Measurements from ENCODE around the gene POLR3GL.
"Not testable (repeated sequence)": the region's sequence is repeated elsewhere in the genome, so short reads cannot be mapped to it uniquely, and the experiment has no call there.

The POLR3GL gene, protein sequence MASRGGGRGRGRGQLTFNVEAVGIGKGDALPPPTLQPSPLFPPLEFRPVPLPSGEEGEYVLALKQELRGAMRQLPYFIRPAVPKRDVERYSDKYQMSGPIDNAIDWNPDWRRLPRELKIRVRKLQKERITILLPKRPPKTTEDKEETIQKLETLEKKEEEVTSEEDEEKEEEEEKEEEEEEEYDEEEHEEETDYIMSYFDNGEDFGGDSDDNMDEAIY

DNA sequence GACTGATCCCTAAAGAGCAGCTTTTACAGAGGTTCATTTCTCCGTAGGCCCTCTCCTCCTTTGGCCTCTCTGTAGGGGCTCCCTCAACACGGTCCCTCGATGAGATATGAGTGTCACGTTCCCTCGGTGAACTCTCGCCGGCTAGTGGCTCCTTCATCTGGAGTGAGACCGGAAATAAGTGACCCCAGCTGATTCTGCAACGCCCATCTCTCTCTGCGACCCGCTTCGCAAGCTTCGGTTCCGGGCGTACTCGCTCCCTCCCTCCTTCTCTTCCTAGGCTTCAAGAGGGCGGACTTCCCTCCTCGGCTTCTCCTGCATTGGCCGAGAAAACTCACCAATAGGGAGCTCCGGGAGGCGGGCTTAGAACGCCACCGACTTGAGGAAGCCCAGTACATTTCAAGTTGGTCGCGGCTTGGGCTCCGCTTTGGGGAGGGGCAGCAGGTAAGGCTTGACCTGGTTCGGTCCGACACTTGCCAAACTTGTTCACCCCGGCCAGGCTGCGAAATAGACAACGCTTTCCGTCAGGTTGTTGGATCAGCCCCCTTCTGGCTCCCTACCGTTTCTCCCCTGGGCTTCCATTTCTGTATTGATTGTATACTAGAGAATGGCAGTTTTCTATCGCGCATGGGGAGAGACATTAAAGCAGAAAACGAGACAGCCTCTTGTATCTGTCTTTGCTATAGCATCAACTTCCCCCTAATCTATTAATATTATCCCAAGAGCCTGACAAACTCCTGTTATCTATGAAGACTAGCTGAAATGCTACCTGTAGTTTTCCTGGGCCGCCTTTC is at the start of gene POLR3GL, which contains the start of gene ANKRD34A:
TSS of gene POLR3GL (plus strand) at position 363 of the 791 bp plus-strand sequence. CDS start 10,176 bp downstream, outside the sequence.
TSS of gene ANKRD34A (minus strand) at position 248 of the 791 bp plus-strand sequence. CDS start 2,816 bp downstream, outside the sequence.
- peak; percentile 94 for DNase-seq

DNA sequence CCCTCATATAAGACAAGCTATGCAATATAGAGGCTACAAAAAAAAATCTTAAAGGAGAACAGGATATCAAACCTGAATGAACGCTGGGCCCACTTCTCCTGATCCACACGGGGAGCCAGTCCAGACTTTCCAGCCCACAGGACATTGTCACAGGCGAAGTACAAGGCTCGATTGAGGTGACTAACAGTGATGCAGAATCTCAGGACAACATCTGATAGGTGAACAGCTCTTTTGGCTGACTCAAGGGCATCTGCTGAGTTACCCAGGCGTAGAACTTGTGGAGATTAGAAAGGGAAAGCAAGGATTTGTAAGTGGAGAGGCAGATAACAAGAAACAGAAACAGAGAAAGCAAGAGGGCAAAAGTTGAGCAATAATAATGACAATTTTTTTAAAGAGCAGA is 47.7 kb upstream of the POLR3GL start:
- no peak for DNase-seq

DNA sequence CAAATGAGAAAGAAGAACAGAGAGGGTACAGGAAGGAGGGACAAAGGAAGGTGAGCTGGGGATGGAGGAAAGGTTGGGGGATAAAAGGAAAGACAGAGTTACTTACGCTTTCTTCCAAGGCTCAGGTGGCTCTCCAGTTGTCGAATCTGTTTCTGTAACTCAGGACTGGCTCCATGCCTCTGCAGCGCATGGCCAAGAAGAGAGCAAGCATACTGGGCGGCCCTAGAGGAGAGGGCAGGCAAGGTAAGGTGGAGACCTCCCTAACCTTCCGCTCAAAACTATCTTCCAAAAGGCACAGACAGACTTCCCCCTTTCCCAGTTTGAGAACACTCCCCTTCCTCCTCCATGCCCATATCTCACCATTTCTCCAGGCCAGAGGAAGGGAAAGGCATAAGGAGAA is 46.9 kb upstream of the POLR3GL start:
- DNase-seq = no peak

DNA sequence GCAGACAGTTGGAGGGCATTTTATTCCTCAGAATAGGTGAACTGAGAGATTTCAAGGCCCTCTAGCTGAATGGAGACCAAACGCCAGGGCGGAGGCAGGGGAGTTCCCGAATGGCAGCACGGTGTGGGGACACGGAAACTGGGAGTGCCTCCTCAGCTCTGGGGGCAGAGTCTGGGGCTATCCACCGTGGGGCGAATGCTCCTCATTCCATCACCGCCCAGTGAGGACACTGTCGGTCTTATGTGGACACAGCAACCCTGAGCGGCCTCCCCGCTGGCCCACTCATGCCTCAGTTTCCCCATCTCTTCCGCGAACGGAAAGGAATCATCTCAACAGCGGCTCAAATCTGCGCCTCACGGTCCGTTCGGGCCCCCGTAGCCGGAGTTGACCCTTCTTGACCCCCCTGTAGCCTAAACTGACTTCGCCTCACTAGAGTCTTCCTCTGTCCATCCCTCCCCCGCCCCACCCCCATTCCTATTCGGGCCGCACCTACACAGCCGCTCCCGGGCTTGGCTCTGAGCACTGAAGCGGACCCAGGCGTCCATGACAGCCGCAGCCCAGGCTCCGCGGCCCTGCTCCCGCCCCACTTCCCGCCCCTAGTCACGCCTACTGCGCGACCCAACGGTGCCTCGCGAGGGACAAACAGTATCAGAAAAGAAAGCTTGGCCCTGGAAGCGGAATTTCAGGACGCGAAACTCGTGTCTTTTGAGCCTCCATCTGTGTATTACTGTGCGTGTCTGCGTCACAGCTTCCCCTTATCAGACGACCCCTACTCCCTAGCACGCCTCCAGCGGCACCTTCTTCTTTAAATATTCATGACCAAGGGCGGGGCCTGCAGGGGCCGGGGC is 46.1 kb upstream of the POLR3GL start, which contains the start of gene PEX11B:
TSS of gene PEX11B (minus strand) at position 574 of the 848 bp plus-strand sequence. CDS start at position 545, 29 bp downstream.
- peak; percentile 82 for DNase-seq

DNA sequence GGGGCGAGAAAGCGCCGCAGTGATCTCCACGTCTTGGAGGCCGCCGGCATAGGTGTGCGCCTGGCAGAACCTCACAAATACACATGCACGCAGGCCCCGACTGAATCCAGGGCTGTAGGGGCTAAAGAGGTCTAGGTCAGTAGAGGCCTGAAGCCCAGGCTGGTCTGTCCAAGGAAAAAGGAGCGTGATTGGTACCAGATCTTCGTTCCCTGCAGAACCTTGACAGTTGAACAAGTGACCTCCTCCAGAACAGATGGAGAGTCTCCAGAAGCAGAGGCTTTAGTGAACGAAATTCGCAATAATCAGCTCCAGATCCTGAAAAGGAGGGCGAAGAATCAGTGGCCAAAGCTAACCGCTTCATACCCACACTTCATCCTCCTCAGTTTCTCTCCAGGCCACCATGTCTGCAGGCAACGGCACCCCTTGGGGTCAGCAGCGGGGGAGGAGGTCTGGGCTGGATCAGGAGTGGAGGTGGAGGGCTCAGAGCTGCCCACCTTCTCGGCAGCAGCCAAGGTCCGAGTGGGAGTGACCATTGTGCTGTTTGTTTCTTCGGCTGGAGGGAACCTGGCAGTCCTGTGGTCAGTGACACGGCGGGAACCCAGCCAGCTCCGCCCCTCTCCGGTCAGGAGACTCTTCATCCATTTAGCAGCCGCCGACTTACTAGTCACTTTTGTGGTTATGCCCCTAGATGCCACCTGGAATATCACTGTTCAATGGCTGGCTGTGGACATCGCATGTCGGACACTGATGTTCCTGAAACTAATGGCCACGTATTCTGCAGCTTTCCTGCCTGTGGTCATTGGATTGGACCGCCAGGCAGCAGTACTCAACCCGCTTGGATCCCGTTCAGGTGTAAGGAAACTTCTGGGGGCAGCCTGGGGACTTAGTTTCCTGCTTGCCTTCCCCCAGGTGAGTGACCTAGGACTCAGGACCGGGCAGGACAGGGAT is 45.2 kb upstream of the POLR3GL start:
- DNase-seq = no peak

DNA sequence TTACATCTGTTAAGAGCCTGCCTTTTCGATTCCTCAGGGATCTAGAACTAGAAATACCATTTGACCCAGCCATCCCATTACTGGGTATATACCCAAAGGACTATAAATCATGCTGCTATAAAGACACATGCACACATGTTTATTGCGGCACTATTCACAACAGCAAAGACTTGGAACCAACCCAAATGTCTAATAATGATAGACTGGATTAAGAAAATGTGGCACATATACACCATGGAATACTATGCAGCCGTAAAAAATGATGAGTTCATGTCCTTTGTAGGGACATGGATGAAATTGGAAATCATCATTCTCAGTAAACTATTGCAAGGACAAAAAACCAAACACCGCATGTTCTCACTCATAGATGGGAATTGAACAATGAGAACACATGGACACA is 44.2 kb upstream of the POLR3GL start:
- not testable (repeated sequence) for DNase-seq

DNA sequence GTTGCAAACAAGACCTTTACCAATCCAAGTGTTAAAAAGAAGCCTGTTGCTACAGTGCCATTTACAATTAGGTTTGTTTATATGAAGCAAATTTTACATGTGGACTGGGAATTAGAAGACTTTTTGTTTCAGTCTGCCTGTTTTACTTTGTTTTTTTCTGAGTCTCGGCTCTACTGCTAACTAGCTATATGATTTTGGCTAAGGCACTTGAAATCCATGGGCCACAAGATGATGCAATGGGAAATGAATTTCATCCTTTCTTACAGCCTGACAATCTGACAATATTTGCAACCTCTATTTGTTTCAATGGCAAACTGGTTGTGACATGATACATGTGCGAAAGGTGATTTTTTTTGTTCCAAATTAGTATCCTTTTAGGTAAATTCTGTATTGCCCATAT is 42.2 kb upstream of the POLR3GL start:
- no peak for DNase-seq

DNA sequence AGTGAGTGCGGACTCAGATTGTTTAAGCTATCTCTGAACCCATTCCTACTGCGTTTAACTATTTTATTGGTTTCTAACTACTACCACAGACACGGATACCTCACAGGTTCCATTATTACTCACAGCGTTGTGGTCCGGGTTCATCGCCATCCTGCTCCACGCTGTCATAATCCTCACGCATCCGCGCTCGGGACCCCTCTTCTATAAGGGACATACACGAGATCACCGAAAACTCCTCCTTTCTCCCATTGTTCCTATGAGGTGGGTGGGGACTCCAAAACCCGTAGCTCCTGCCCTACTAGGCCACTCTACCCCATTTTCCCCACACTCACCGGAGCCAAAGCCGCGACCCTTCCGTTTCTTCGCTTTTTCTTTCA is 37.8 kb upstream of the POLR3GL start:
- no peak for DNase-seq

DNA sequence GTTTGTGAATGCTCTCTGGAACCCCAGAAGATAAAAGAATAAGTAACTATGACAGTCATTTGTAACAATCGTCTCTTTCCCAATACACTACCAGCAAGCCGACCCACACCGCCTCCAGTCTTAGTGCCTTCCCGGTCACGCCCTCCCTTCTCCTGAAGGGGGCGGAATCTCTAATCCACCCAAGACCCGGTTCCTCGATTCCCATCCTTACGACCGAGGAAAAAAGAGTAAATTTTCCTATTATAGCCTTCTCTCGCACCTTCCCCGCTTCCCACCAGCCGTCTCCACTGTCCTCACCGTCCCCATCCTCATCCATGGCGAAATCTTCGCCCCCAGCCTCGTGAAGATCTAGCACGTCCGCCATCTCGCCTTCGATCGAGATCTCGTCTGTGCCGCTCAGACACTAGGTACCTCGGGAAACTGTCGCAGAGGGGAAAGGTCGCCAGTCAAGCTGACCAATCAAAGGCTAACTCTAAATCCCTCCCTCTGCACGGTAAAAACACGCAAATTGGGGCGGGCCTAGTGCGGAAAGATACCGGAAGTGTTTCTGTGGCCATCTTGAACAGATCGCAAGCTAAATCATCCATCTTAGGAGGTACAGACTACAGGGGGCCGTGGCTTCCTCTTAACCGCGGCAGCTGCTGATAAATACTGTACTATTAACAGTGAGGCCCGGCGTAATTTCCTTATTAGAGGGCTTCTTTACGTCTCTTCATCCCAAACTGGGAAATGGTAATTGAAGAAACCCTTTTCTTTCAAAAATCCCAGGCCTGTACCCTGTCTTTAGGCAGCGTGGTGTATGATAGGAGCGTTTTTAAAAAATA is 37.2 kb upstream of the POLR3GL start, which contains the start of gene RBM8A:
TSS of gene RBM8A (minus strand) at position 422 of the 824 bp plus-strand sequence. CDS start at position 364, 58 bp downstream.
- DNase-seq = peak; percentile 90

DNA sequence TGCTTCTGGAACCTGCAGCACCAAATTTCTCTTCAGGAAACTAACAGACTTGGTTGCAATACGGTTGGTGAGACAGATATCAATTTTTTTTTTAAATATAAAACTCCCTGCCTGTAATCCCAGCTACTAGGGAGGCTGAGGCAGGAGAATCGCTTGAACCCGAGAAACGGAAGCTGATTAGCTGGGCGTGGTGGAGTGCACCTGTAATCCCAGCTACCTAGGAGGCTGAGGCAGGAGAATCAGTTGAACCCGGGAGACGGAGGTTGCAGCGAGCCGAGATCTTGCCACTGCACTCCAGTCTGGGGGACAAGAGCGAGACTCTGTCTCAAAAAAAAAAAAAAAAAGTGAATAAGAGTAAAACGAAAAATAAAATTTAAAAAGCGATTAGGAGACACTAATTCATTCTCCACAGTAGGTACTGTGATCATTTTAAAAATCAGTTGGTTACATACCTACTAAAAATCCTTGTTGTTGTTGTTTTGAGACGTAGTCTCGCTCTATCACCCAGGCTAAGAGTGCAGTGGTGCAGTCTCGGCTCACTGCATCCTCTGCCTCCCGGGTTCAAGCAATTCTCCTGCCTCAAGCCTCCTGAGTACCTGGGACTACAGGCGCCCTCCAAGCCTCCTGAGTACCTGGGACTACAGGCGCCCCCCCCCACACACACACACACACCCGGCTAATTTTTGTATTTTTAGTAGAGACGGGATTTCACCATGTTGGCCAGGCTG is 36.4 kb upstream of the POLR3GL start:
- no peak for DNase-seq

DNA sequence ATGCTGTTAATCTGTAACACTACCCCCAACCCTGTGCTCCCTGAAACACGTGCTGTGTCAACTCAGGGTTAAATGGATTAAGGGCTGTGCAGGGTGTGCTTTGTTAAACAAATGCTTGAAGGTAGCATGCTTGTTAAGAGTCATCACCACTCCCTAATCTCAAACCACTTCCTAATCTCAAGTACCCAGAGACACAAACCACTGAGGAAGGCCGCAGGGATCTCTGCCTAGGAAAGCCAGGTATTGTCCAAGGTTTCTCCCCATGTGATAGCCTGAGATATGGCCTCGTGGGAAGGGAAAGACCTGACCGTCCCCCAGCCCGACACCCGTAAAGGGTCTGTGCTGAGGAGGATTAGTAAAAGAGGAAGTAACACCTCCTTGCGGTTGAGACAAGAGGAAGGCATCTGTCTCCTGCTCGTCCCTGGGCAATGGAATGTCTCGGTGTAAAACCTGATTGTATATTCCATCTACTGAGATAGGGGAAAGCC is 31.9 kb upstream of the POLR3GL start:
- DNase-seq = not testable (repeated sequence)

DNA sequence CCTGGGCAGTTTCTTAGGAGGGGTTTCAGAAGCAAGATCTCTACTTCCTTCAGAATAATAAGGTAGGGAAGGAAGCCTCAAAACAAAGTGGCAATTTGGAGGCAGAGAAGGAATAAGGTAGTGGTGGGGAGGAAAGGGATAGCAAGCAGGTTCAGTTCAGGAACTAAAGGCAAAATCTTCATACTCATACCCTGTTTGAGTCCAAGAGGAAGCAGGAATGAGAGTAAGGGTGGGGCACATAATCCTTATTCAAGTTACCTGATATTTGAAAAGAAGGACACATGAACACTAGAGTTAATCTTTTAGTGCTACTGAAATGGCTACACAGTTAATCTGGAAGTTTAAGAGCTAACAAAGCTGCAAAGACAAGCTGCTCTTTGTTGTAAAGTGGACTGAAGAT is 28.8 kb upstream of the POLR3GL start:
- no peak for DNase-seq

DNA sequence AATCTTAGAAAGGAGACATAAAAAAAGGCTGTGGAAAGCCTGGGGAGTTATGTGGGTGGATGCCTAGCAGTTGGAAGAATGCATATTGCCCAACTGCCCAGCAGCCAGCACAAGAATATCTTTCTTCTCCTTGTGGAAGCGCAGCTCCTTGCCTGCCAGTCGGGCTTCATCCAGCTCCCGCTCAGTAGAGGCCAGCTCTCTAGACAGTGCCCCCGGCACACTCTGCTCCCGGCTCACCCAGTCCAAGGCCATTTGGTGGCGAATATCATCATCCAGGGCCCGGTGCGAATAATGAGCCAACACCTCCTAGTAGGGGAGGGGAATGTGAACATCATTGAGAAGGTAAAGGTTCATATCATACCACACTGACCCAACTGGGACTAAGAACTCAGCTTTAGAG is 28.2 kb upstream of the POLR3GL start:
- DNase-seq = no peak

DNA sequence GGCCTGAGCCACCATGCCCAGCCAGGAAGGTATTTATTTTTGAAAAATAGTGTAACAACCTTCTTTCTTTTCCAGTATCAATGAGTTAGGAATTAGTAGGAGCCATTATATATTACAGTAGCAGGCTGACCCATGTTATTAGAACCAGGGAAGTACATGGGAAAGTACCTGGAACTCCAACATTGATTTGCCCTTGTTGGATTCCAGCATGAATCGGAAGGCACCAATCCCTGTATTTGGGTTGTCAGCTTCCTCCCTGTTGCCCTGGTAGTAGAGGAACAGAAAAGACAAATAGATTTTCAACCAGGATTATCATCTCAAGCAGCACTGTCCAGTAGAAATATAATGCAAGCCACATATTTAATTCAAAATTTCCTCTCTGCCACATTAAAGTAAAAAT is 27.1 kb upstream of the POLR3GL start:
- DNase-seq = no peak

DNA sequence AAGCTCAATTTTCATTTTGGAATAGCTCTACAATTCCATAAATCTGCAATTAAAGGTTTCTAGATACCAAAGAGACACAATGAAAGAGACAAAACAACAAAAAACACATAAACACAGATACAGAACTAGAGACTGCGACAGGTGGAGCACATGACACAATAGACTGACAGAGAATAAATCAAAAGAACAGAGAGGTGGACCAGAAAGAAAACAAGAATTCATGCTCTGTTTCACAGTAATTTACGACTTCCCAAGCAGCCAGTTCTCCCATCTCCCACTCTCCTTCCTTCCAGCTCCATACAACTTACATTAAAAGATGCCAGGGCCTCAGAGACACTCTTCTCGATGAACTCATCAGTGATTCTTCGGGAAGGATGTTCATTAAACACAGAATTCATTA is 22.1 kb upstream of the POLR3GL start:
- DNase-seq = no peak

DNA sequence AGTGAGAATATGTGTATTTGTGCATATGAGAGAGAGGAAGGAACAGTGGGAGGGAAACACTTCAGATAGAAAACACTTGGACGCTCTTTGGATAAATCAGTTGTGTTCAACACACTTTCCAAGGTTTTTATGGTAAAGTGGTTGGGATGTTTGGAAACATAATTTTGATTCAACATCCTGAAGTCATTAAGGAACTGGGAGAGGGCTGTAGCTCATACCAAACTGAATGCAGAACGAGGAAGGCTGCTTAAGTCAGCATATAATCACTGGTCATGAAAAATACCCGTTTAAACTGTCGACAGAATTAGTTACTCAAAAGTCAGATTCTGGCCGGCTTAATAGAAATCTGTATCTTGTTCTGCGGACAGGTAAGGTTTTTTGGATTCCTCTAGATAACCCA is 21.6 kb upstream of the POLR3GL start:
- no peak for DNase-seq

DNA sequence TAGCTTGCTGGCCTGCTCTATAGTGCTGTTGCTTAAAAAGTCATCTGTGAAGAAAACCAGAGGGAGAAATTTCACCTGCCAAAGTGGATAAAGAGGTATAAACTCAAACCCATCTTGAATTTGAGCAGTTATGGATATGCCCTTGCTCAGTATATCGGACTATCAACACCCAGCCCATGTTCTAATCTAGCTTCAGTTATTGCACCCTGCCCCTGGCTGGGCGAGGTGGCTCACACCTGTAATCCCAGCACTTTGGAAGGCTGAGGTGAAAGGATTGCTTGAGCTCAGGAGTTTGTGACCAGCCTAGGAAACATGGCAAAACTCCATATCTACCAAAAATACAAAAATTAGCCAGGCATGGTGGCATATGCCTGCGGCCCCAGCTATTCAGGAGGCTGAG is 20.0 kb upstream of the POLR3GL start:
- DNase-seq = no peak

DNA sequence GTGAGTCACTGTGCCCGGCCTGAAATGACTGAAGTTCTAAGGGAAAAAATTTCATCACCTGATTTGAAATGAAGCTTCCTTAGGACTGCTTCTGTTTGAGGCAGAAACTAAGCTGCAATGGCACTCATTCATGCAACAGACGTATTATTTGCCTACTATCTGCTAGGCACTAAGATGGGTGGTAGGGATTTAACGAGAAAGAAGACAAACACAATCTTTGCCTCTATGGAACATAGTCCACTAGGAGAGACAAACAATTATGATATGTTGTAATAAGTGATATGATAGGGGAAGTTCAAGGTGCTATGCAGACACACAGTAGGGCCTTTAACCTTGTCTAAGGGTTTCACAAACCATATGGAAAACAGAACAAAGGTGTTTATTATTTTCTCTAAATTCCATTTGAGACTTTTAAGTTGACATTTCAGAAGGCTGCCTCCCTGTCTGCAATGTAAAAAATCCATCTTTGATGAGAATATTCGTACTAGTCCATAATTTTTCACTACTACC is 18.0 kb upstream of the POLR3GL start:
- DNase-seq = no peak

DNA sequence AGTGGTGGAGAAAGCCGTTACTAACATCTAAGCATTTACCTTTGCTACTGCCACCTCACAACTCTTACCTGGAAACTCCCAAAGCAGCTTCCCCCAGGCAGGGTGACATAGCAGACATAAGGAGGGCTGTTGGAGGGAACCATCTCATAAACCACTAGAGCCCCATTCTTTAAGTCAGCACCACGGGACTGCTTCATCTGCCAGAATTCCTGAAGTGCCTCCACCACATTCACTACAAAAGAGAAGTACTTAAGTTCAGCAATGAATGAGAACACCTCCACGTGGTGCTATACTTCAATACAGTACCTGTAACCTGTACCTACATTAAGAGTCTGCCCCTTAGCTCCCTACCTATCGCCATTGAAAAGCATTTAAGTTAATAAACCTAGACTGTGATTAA is 16.9 kb upstream of the POLR3GL start:
- no peak for DNase-seq

DNA sequence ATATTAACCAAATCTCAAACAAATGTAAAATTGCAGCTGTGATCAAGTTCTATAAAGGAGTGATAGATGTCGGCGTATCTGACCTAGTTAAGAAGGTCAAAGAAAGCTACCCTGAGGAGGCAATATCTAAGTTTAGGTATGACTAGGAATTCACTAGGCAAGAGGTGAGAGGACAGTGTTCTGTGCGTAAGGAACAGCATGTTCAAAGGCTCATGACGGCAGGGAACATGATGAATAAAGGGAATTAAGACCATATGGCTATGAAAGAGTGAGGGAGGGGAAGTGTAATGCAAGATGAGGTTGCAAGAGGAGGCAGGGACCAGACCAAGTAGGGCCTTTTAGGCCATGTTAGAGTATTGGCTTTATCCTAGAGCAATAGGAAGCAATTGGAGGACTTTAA is 15.3 kb upstream of the POLR3GL start:
- no peak for DNase-seq

Data from NK-92 treated with Interleukin-12 subunit alpha and Interleukin-12 subunit beta, amount 100 ng/mL, for 24 hours (cell line).